ENCODE data around the gene CEACAM19.
"Not testable (repeated sequence)": the region's sequence is repeated elsewhere in the genome, so short reads cannot be mapped to it uniquely, and the experiment has no call there.

The CEACAM19 gene

GRCh38 chr19:44677019-44677811 is 5.9 kb downstream of the CEACAM19 start:
- DNase-seq: no peak

DNA sequence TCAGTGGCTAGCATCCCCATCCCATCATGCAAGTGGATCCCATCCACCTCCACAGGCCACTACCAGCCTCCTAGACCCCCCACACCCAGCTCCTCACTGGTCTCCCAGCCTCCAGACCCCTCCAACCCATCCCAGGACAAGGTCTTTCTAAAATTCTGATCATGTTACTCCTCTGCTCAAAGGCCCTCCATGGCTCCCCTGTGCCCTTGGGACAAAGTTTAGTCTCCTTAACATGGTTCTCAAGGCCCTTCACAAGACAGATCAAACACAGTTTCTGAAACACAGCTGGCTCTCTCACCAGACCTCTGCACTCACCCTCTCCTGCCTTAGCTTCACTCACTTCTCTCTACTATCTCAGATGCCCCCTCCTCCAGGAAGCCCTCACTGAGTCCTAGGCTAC is 9.3 kb downstream of the CEACAM19 start:
- no peak for DNase-seq

DNA sequence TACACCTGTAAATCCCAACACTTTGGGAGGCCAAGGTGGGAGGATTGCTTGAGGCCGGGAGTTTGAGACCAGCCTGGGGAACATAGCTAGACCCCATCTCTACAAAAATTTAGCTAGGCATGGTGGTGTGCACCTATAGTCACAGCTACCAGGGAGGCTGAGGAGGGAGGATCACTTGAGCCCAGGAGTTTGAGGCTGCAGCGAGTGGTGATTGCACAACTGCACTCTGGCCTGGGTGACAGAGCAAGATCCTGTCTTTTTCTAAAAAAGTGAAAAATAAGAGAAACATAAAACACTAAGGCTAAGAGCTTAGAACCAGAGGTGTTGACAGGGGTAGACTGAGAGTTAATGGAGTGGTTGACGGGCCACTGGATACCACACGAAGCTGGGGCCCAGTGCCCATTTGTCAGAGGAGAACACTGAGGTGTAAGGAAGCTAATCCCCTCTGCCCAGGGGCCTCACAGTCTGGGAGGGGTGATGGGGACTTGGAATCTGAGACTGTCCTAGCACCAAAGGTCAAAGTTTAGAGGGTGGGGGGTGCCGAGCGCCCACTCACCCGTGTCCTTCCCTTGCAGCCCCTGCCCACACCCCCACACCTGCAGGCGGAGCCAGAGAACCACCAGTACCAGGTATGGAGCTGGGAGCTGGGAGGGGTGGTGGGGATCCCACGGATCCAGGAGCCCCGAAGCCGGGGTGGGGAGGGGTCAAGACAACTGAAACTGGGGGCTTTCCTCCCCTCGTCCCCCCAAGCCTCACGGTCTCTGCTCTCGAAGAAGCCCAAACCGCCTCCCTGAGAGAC is 10.9 kb downstream of the CEACAM19 start:
- DNase-seq: no peak

DNA sequence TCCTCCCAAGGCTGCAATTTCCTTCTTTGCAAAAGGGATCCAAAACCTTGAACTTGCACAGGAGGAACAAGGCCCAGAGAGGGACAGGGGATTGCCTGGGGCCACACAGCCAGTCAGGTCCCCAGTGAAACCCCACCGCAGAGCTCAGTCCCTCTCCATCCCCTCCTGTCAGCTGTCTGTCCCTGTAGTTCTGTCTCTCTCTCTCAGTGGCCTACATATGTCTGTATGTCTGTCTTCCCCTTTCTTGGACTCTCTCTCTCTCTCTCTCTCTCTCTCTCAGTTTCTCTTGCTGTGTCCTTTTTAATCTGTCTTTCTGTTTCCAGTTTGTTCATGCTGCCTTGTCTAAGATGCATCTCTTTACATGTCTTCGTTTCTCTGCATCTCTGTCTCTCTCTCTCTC is 11.5 kb downstream of the CEACAM19 start:
- no peak for DNase-seq

DNA sequence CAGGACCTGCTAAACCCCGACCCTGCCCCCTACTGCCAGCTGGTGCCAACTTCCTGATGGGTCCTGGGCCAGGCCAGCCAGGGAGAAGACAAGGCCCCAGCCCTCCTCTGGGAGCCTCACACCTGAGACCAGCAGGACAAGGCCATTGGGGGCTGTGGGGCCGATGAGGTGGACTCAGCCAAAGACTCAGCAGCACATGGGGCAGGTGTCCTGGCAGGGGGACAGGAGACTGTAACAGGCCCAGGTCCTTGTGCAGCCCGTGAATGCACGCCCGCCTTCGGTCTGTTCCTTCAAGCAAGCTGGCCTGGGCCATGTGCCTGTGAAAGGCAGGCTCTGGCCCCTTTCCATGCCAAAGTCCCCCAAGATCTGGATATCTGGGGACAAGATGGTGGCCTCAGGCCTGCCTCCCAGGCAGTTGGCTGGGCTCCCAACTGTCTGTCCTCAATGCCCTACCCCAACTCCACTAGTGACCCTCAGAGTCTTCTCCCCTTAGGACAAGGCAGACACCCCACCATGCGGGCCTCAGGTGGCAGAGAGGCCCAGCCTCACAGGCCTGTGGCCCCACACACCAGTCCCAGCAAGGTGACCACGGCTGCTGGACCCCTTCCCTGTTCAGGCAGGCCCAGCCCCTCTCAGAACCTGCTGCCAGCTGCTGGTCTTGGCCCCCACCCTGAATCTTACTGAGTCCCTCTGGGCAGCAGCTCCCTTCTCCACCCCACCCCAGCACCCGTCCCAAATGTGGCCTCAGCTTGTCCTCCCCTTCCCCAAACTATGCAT is 12.3 kb downstream of the CEACAM19 start:
- DNase-seq: no peak

GRCh38 chr19:44684396-44684795 is 13.1 kb downstream of the CEACAM19 start:
- not testable (repeated sequence) for DNase-seq

- DNase-seq: no peak
Observed at GRCh38 chr19:44684892-44685863, 13.9 kb downstream of the CEACAM19 start.

DNA sequence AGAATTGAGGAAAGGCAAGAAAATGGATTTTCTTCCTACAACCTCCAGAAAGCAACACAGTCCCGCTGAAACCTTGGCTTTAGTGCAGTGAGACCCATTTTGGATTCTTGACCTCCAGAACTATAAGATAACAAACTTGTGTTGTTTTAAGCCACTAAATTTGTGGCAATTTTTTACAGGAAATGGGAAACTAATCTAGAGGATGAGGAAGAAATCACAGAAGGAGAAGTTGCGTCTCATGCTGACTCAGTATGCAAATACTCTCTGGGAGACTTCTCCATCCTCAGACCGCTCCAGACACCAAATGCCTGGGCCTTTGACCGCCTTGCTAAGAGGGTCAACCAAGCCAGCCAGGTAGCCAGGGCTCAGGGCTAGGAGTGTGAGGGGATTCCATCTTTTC is 14.6 kb downstream of the CEACAM19 start:
- no peak for DNase-seq

DNA sequence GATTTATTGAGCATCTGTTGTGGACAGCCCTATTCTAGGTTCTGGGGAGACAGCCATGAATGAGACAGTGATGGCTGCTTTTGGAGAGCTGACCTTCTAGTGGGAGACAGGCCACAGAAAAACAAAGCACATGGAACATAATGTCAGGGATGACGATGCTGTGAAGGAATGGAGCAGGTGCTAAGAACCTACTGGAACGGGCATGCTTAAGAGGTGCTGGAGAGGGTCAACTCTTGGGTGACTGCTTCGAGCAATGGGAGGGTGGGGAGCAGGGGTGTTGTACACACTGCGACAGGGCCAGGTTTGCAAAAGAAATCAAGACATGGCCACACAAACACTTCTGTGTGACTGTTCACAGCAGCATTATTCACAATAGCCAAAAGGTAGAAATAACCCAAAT is 15.6 kb downstream of the CEACAM19 start:
- no peak for DNase-seq

GRCh38 chr19:44687888-44688287 is 16.6 kb downstream of the CEACAM19 start:
- no peak for DNase-seq

- peak; percentile 91 for DNase-seq
Observed at GRCh38 chr19:44689290-44690130, 18.2 kb downstream of the CEACAM19 start.

DNA sequence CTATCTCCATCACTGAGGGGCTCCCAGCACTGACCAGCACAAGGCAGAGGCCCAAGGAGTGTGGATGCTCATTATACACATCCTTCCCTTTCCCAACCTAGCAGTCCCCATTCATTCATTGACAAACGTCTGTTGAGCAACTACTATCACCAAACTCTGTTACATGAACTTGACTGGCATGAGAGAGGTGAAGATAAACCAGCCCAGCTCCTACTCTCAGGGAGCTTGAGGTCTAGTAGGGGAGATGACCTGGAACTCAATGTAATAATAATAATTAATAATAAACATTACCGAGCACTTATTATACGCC is 18.8 kb downstream of the CEACAM19 start:
- DNase-seq: no peak

DNA sequence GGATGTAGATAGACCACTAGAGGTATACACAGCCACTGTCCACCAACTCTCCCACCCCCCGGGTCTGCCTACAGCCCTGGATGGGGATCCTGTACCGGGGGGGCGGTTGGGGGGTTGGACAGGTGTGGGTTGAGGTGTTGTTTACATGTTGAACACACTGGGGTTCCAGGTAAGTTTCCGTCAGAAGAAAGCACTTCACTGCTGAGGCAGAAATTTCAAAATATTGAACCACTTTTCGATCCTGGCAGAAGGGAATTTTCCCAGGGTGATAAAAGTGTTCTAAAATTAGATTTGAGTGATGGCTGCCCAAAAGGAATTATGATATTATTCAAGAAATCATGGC is 21.1 kb downstream of the CEACAM19 start:
- no peak for DNase-seq

- peak; percentile 71 for DNase-seq
Observed at GRCh38 chr19:44694184-44694579, 22.9 kb downstream of the CEACAM19 start.

DNA sequence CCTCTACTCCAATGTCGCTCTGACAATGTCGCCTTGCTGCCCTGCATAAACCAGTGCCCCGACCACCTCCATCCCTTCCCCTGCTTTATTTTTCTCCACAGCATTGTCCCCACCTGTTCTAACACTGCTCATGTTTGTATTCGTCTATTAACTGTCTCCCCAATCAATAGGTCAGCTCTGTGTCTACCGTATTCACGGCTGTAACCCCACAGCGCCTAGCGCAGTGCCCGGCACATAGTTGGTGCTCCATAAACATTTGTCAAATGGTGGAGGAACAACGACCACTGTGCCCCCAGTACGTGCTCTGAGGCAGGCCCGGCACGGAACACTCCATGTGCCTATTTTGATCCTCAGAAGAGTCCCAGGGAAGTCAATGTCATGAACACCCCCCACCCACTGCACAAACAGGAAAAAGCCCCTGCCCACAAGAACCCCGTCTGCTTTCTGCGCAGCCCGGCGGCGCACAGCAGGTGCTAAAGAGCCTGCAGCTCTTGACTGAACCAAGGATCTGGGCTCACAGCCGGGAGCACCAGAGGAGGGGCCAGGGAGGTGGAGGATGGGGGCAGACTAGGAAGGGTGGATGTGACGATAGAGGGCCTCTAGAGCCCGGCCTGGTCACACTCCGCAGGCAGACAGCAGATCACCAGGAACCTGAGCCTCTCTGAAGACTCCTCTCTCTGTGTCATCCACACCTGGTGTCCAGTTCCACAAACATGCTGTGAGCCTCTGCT is 25.8 kb downstream of the CEACAM19 start:
- no peak for DNase-seq

GRCh38 chr19:44697670-44698034 is 26.4 kb downstream of the CEACAM19 start:
- DNase-seq: no peak

DNA sequence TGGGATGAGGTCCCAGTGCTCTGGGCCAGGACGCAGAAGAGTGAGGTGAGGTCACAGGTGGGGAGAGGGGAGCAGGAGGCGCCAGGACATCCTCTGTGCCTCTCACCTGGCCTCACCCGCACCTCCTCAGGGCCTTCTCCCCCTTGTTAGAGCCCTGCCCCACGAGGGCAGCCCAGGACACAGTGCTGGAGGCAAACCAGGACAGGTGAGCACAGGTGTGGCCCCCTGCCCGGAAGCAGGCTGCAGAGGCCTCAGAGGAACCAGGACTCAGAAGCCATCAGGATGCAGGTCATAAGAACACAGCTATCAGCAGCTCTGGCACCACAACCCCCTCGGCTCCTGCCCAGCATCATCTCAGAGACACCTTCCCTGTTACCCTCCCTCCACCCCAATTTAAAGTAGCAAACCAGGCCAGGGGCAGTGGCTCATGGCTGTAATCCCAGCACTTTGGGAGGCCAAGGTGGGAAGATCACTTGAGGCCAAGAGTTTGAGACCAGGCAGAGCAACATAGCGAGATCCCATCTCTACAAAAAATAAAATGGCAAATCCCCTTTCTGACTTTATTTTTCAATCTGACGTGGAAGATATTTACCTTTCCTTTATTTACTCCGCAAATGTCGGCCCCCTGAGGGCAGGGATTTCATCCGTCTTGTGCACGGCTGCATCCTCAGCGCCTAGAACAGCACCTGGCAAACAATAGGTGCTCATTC is 27.4 kb downstream of the CEACAM19 start, which contains the start of gene CEACAM16:
TSS of gene CEACAM16 (plus strand) at position 660 of the 710 bp plus-strand sequence. CDS start 2,306 bp downstream, outside the sequence.
- no peak for DNase-seq

GRCh38 chr19:44700547-44700946 is 29.3 kb downstream of the CEACAM19 start:
- DNase-seq: no peak

DNA sequence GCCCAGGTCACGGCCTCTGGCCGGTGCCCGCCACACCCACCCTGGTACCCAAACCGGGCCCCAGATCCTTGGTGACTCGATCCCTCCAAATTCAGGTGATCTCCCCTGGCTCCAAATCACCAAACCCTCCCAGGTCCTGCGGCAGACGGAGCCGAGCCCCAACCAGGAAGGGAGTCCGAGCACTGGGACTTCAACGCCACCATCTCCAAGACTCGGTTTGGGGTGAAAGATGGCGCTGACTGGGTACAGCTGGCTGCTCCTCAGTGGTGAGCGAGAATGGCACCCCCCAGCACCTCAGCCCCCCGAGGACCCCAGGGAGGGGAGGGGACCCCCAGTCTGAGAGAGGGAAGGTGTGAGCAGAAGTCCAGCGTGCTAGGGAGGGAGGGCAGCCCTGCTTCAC is 29.9 kb downstream of the CEACAM19 start:
- DNase-seq: no peak

- no peak for DNase-seq
Observed at GRCh38 chr19:44702551-44703176, 31.4 kb downstream of the CEACAM19 start.
